Activated CD4-positive, alpha-beta memory T cell treated with anti-CD3 and anti-CD28 coated beads, Interleukin-2, amount 10 ng/mL, durations not matched to agents 7 days and 5 days (primary cell): ENCODE measurements around the gene MAD1L1. TPM values are rescaled to one million over a fixed set of nuclear protein-coding genes. Genes with fewer than 3 reads are reported as not detected.

ENCODE experiments used
- CTCF ChIA-PET: fragments of 350-600 bp; sonication (Branson Sonifier 250); formaldehyde crosslinking; loops from one replicate; lab custom pipeline; 2021; ENCODE audit warnings: antibody characterized with exemption, inconsistent platforms; lab: Charles Lee
- POLR2A ChIA-PET: fragments of 350-600 bp; sonication (Branson Sonifier 250); formaldehyde crosslinking; loops from one replicate; lab custom pipeline; 2021; ENCODE audit warnings: antibody characterized with exemption; lab: Charles Lee
- DNase-seq: peaks from one replicate; pipeline ENCODE4 v3.0.0-alpha.2; 2020
- H3K27ac Mint-ChIP-seq: one replicate; pipeline ENCODE4 v1.8.0; 2021; ENCODE audit warnings: mild to moderate bottlenecking, mixed read lengths
- H3K27me3 Mint-ChIP-seq: one replicate; pipeline ENCODE4 v1.8.0; 2021; ENCODE audit warnings: mixed read lengths
- H3K36me3 Mint-ChIP-seq: one replicate; pipeline ENCODE4 v1.8.0; 2021; ENCODE audit warnings: low read depth, mixed read lengths
- H3K4me1 Mint-ChIP-seq: one replicate; pipeline ENCODE4 v1.8.0; 2021; ENCODE audit warnings: mixed read lengths
- H3K4me3 Mint-ChIP-seq: one replicate; pipeline ENCODE4 v1.8.0; 2021; ENCODE audit warnings: mild to moderate bottlenecking, mixed read lengths
- H3K9me3 Mint-ChIP-seq: one replicate; pipeline ENCODE4 v1.8.0; 2021; ENCODE audit warnings: mixed read lengths
- total RNA-seq, 2 experiments: library from RNA; stranded (reverse); gene quantifications; one replicate each; pipeline ENCODE4 v1.2.3, GENCODE V29; 2021

MAD1L1 gene
- total RNA-seq, 2 experiments from 2014 or later = 120 to 136 TPM

GRCh38 chr7:2128601-2129322, 104.0 kb downstream of the MAD1L1 start:
- Mint-ChIP-seq H3K36me3 (no peaks in the 10 kb centered on the region), H3K4me3 (no peak overlapping the region), H3K27ac (no peak overlapping the region), H3K4me1 (no peaks in the 10 kb centered on the region), H3K9me3 (no peaks in the 10 kb centered on the region), H3K27me3 (no peaks in the 10 kb centered on the region)
- no peak for DNase-seq
- ChIA-PET CTCF (interaction anchor here (0.8 kb wide), 1 partner anchor 12 kb away, joined by 3 read pairs; no protein-coding TSS in a partner anchor), POLR2A (interaction anchor here (1.0 kb wide), 1 partner anchor 43 kb away, joined by 3 read pairs; no protein-coding TSS in a partner anchor)

- Mint-ChIP-seq H3K27ac (no peak overlapping the region), H3K4me3 (no peak overlapping the region), H3K36me3 (no peaks in the 10 kb centered on the region), H3K27me3 (no peaks in the 10 kb centered on the region), H3K4me1 (no peaks in the 10 kb centered on the region), H3K9me3 (no peaks in the 10 kb centered on the region)
- CTCF ChIA-PET = no interaction called here
- DNase-seq = no peak
- POLR2A ChIA-PET = no interaction called here
Observed at GRCh38 chr7:2126621-2127020, 106.1 kb downstream of the MAD1L1 start.

- DNase-seq = no peak
- ChIA-PET POLR2A (no interaction called here), CTCF (no interaction called here)
- Mint-ChIP-seq H3K27me3 (no peaks in the 10 kb centered on the region), H3K36me3 (no peaks in the 10 kb centered on the region), H3K9me3 (no peaks in the 10 kb centered on the region), H3K27ac (no peak overlapping the region), H3K4me1 (no peaks in the 10 kb centered on the region), H3K4me3 (no peak overlapping the region)
Observed at GRCh38 chr7:2125931-2126330, 106.8 kb downstream of the MAD1L1 start.

GRCh38 chr7:2124604-2125345, 108.0 kb downstream of the MAD1L1 start:
- ChIA-PET CTCF (no interaction called here), POLR2A (no interaction called here)
- Mint-ChIP-seq H3K27ac (no peak overlapping the region), H3K4me1 (peaks cover 9% of the 10 kb centered on the region), H3K9me3 (no peaks in the 10 kb centered on the region), H3K36me3 (no peaks in the 10 kb centered on the region), H3K27me3 (no peaks in the 10 kb centered on the region), H3K4me3 (no peak overlapping the region)
- DNase-seq = no peak

GRCh38 chr7:2123916-2124315, 108.8 kb downstream of the MAD1L1 start:
- POLR2A ChIA-PET = no interaction called here
- H3K4me3 Mint-ChIP-seq = no peak overlapping the region
- H3K36me3 Mint-ChIP-seq = no peaks in the 10 kb centered on the region
- CTCF ChIA-PET = no interaction called here
- H3K27me3 Mint-ChIP-seq = no peaks in the 10 kb centered on the region
- no peak for DNase-seq
- no peaks in the 10 kb centered on the region for H3K9me3 Mint-ChIP-seq
- no peak overlapping the region for H3K27ac Mint-ChIP-seq
- peaks cover 17% of the 10 kb centered on the region for H3K4me1 Mint-ChIP-seq

- H3K9me3 Mint-ChIP-seq = no peaks in the 10 kb centered on the region
- POLR2A ChIA-PET = interaction anchor here (1.2 kb wide), 1 partner anchor 196 kb away, joined by 3 read pairs; no protein-coding TSS in a partner anchor
- H3K27me3 Mint-ChIP-seq = no peaks in the 10 kb centered on the region
- DNase-seq = no peak
- no peak overlapping the region for H3K27ac Mint-ChIP-seq
- peaks cover 17% of the 10 kb centered on the region for H3K4me1 Mint-ChIP-seq
- no peak overlapping the region for H3K4me3 Mint-ChIP-seq
- CTCF ChIA-PET = no interaction called here
- no peaks in the 10 kb centered on the region for H3K36me3 Mint-ChIP-seq
Observed at GRCh38 chr7:2123360-2123759, 109.4 kb downstream of the MAD1L1 start.

- ChIA-PET POLR2A (interaction anchor here (1.1 to 1.2 kb wide), 2 partner anchors 12 to 196 kb away, joined by 3 to 4 read pairs; no protein-coding TSS in a partner anchor), CTCF (no interaction called here)
- Mint-ChIP-seq H3K36me3 (no peaks in the 10 kb centered on the region), H3K4me1 (peaks cover 18% of the 10 kb centered on the region), H3K27me3 (no peaks in the 10 kb centered on the region), H3K4me3 (no peak overlapping the region), H3K9me3 (no peaks in the 10 kb centered on the region), H3K27ac (no peak overlapping the region)
- no peak for DNase-seq
Observed at GRCh38 chr7:2122651-2123050, 110.1 kb downstream of the MAD1L1 start.

GRCh38 chr7:2120841-2121830, 111.6 kb downstream of the MAD1L1 start:
- H3K4me1 Mint-ChIP-seq = peaks cover 18% of the 10 kb centered on the region
- DNase-seq = no peak
- no peaks in the 10 kb centered on the region for H3K9me3 Mint-ChIP-seq
- H3K4me3 Mint-ChIP-seq = no peak overlapping the region
- peak overlapping the region; percentile 77 for H3K27ac Mint-ChIP-seq
- no peaks in the 10 kb centered on the region for H3K27me3 Mint-ChIP-seq
- POLR2A ChIA-PET = no interaction called here
- CTCF ChIA-PET = no interaction called here
- H3K36me3 Mint-ChIP-seq = no peaks in the 10 kb centered on the region

GRCh38 chr7:2120251-2120660, 112.5 kb downstream of the MAD1L1 start:
- H3K4me3 Mint-ChIP-seq = peak overlapping the region; percentile 0
- ChIA-PET POLR2A (interaction anchor here (0.9 to 1.0 kb wide), 3 partner anchors 9 to 75 kb away, joined by 3 read pairs; no protein-coding TSS in a partner anchor), CTCF (interaction anchor here (0.6 to 1.4 kb wide), 6 partner anchors 11 to 228 kb away, joined by 3 to 6 read pairs (median 3); no protein-coding TSS in a partner anchor)
- peak; percentile 77 for DNase-seq
- peaks cover 18% of the 10 kb centered on the region for H3K4me1 Mint-ChIP-seq
- peak overlapping the region; percentile 77 for H3K27ac Mint-ChIP-seq
- H3K9me3 Mint-ChIP-seq = no peaks in the 10 kb centered on the region
- no peaks in the 10 kb centered on the region for H3K27me3 Mint-ChIP-seq
- H3K36me3 Mint-ChIP-seq = no peaks in the 10 kb centered on the region

- POLR2A ChIA-PET = no interaction called here
- no peak overlapping the region for H3K27ac Mint-ChIP-seq
Observed at GRCh38 chr7:2118630-2119190, 114.0 kb downstream of the MAD1L1 start.

GRCh38 chr7:2118056-2118455, 114.7 kb downstream of the MAD1L1 start:
- DNase-seq = no peak
- Mint-ChIP-seq H3K27ac (no peak overlapping the region), H3K36me3 (peaks cover 7% of the 10 kb centered on the region), H3K4me1 (peaks cover 18% of the 10 kb centered on the region), H3K4me3 (no peak overlapping the region), H3K9me3 (no peaks in the 10 kb centered on the region), H3K27me3 (no peaks in the 10 kb centered on the region)
- ChIA-PET CTCF (no interaction called here), POLR2A (no interaction called here)

More at GRCh38 chr7:2118630-2119190, 114.0 kb downstream of the MAD1L1 start:
- H3K27me3 Mint-ChIP-seq = no peaks in the 10 kb centered on the region
- no peaks in the 10 kb centered on the region for H3K9me3 Mint-ChIP-seq
- no peak for DNase-seq
- H3K36me3 Mint-ChIP-seq = peaks cover 5% of the 10 kb centered on the region
- CTCF ChIA-PET = interaction anchor here (0.8 kb wide), 1 partner anchor 19 kb away, joined by 3 read pairs; no protein-coding TSS in a partner anchor
- peaks cover 18% of the 10 kb centered on the region for H3K4me1 Mint-ChIP-seq
- H3K4me3 Mint-ChIP-seq = no peak overlapping the region

GRCh38 chr7:2117646-2118045, 115.1 kb downstream of the MAD1L1 start:
- ChIA-PET CTCF (no interaction called here), POLR2A (no interaction called here)
- Mint-ChIP-seq H3K4me3 (no peak overlapping the region), H3K27me3 (no peaks in the 10 kb centered on the region), H3K27ac (no peak overlapping the region), H3K4me1 (peaks cover 19% of the 10 kb centered on the region), H3K36me3 (peaks cover 7% of the 10 kb centered on the region), H3K9me3 (no peaks in the 10 kb centered on the region)
- no peak for DNase-seq
